MM.1S (cell line): ENCODE measurements around the gene MEGF10.

Source experiments
- CTCF ChIP-seq: fragments of 300-600 bp; sonication (generic); IDR thresholded peaks from 2 replicates; pipeline ENCODE4 v1.5.1; 2016; ENCODE audit warnings: antibody characterized with exemption, low read length, mixed read lengths
- EZH2 ChIP-seq: fragments of 300-600 bp; sonication (generic); optimal IDR thresholded peaks from 2 replicates; pipeline ENCODE3; 2017; ENCODE audit warnings: low read depth, mild to moderate bottlenecking, antibody characterized with exemption, low read length, mixed read lengths
- EZH2phosphoT487 ChIP-seq: fragments of 300-600 bp; sonication (generic); IDR thresholded peaks from 2 replicates; pipeline ENCODE4 v1.6.1; 2018; ENCODE audit warnings: antibody characterized with exemption, low read length

GRCh38 chr5:127440831-127441230 lies 150.2 kb downstream of the MEGF10 start:
- TF ChIP-seq CTCF (no peak), EZH2 (no peak), EZH2phosphoT487 (no peak)
